GM21381 (cell line): ENCODE data around the gene KCNH6.

Source experiments
- ATAC-seq: cut with Tn5 transposase; IDR thresholded peaks from one replicate; pipeline ENCODE4 v1.9.1; 2021; ENCODE audit warnings: mild to moderate bottlenecking, moderate library complexity; ENCODE audit not compliant: unreplicated experiment

Gene KCNH6

DNA sequence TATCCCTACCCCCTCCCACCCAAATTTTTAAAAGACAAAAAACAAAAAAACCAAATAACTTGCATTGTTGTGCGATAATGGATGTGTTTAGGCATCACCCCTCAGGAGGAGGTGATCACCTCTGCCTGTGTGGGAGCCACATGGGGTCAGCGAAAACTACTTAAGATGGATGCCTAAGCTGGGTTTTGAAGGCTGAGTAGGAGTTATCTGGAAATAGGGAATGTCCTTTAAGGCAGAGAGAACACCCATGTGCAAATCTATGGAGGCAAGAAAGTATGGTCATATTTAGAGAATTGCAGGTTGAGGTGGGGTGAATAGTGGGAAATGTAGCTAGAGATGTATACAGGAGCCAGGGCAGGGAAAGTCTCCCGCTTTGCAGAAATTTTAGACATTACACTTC, 72.0 kb downstream of the KCNH6 start:
- ATAC-seq = no peak
